Coronary artery (tissue), 2 donors: ENCODE data around the gene JSRP1.

Source experiments
- DNase-seq: peaks from one replicate; pipeline ENCODE4 v3.0.0-alpha.2; 2017; ENCODE audit warnings: low spot score
- H3K27ac ChIP-seq, 2 donors: fragments of 200-600 bp; sonication (generic); one replicate each; pipeline ENCODE4 v1.5.1; 2016 to 2019
- H3K4me3 ChIP-seq: fragments of 200-600 bp; sonication (generic); 2 replicates; pipeline ENCODE4 v1.5.1; 2016; ENCODE audit warnings: mild to moderate bottlenecking, moderate library complexity
- CTCF ChIP-seq: fragments of 200-600 bp; sonication (generic); IDR thresholded peaks from one replicate; pipeline ENCODE4 v1.5.1; 2019; ENCODE audit warnings: antibody characterized with exemption

The JSRP1 gene

GRCh38 chr19:2274185-2274711, 18.0 kb upstream of the JSRP1 start:
- no peak for DNase-seq
- H3K4me3 ChIP-seq = peak overlapping the region; percentile 97
- TF ChIP-seq CTCF = no peak
- peak overlapping the region; percentile 54 to 88 for H3K27ac ChIP-seq

GRCh38 chr19:2273356-2274184, 17.4 kb upstream of the JSRP1 start:
- peak; percentile 97 for TF ChIP-seq CTCF
- peak; percentile 86 for DNase-seq
- Histone ChIP-seq H3K27ac (peak overlapping the region; percentile 54 to 88), H3K4me3 (peak overlapping the region; percentile 97)

- DNase-seq = no peak
- Histone ChIP-seq H3K4me3 (peak overlapping the region; percentile 97), H3K27ac (peak overlapping the region; percentile 99 to 100)
- TF ChIP-seq CTCF = no peak
Measured at GRCh38 chr19:2271234-2272103, 15.3 kb upstream of the JSRP1 start.

GRCh38 chr19:2270423-2271233, 14.4 kb upstream of the JSRP1 start:
- Histone ChIP-seq H3K27ac (peak overlapping the region; percentile 99 to 100), H3K4me3 (peak overlapping the region; percentile 97)
- peak; percentile 95 for DNase-seq
- no peak for TF ChIP-seq CTCF

- H3K27ac ChIP-seq = peak overlapping the region; percentile 99 to 100
- peak overlapping the region; percentile 97 for H3K4me3 ChIP-seq
- TF ChIP-seq CTCF = no peak
- no peak for DNase-seq
Measured at GRCh38 chr19:2270157-2270422, 13.9 kb upstream of the JSRP1 start.

GRCh38 chr19:2269244-2270156, 13.3 kb upstream of the JSRP1 start:
- Histone ChIP-seq H3K4me3 (peak overlapping the region; percentile 97), H3K27ac (peak overlapping the region; percentile 99 to 100)
- peak; percentile 98 for DNase-seq
- TF ChIP-seq CTCF = no peak
